K562 (cell line): ENCODE data around the gene MICAL2.

Source experiments
- JUND ChIP-seq, 2 experiments: IDR thresholded peaks; 2 replicates in 1 of 2; 3 replicates in 1 of 2; pipeline ENCODE4 v1.6.1; 2011; ENCODE audit warnings: borderline replicate concordance in 2 of 2, low read depth in 2 of 2, low read length in 2 of 2, improper control_type of control experiment in 1 of 2, missing biosample characterization in 1 of 2, missing genetic modification characterization in 1 of 2, missing genetic modification reagents in 1 of 2
- PCBP2 ChIP-seq: fragments of 200-400 bp; formaldehyde crosslinking; IDR thresholded peaks from 2 replicates; pipeline ENCODE4 v1.6.1; 2018; ENCODE audit warnings: low read length, low read depth, mild to moderate bottlenecking, moderate library complexity; ENCODE audit not compliant: poor library complexity, severe bottlenecking
- TF ChIP-seq, protein P1 (sequence below): conservative IDR thresholded peaks from 2 replicates; pipeline ENCODE4 v1.6.1; 2011; ENCODE audit warnings: low read depth, mild to moderate bottlenecking, low read length; ENCODE audit not compliant: control insufficient read depth
- TF ChIP-seq, protein P2 (sequence below): fragments of 450-650 bp; IDR thresholded peaks from 2 replicates; pipeline ENCODE4 v1.6.1; 2018; ENCODE audit not compliant: partially characterized antibody

DNA sequence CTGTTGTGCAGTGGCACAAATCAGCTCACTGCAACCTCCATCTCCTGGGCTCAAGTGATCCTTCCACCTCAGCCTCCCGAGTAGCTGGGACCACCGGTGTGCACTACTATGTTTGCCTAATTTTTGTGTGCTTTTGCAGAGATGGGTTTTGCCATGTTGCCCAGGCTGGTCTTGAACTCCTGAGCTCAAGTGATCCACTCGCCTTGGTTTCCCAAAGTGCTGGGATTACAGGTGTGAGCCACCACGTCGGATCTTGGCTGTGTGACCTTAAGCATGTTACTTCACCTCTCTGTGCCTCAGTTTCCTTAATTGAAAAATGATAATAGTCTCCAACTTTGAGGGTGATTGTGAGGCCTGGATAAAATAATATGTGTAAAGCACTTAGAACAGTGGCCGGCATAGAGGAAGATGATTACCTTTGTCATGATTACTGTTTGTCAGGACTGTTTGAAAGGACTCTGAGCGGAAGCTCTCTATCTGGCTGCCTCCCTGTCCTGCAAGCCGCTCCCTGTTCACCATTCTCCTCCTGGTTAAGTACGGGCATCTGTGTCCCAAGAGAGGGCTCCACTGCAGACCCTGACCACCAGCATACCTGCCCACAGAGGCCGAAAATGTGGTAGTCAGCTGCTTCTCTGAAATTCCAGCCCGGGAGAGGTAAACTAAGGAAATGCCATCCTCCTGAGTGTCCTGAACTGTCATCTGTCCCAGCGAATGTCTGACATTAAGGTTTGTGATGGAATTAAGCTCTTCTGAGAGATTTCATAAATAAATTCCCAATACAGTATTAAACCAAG is 73.6 kb downstream of the MICAL2 start:
- no peak for TF ChIP-seq JUND (IDR thresholded peaks at IDR 0.05; ENCODE audit: borderline replicate concordance, low read depth, low read length)
- no peak for TF ChIP-seq JUND (tag; IDR thresholded peaks at IDR 0.05; ENCODE audit: borderline replicate concordance, low read depth, low read length)
- TF ChIP-seq PCBP2 = no peak
- TF ChIP-seq, protein P1, sequence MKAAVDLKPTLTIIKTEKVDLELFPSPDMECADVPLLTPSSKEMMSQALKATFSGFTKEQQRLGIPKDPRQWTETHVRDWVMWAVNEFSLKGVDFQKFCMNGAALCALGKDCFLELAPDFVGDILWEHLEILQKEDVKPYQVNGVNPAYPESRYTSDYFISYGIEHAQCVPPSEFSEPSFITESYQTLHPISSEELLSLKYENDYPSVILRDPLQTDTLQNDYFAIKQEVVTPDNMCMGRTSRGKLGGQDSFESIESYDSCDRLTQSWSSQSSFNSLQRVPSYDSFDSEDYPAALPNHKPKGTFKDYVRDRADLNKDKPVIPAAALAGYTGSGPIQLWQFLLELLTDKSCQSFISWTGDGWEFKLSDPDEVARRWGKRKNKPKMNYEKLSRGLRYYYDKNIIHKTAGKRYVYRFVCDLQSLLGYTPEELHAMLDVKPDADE = no peak
- TF ChIP-seq, protein P2, sequence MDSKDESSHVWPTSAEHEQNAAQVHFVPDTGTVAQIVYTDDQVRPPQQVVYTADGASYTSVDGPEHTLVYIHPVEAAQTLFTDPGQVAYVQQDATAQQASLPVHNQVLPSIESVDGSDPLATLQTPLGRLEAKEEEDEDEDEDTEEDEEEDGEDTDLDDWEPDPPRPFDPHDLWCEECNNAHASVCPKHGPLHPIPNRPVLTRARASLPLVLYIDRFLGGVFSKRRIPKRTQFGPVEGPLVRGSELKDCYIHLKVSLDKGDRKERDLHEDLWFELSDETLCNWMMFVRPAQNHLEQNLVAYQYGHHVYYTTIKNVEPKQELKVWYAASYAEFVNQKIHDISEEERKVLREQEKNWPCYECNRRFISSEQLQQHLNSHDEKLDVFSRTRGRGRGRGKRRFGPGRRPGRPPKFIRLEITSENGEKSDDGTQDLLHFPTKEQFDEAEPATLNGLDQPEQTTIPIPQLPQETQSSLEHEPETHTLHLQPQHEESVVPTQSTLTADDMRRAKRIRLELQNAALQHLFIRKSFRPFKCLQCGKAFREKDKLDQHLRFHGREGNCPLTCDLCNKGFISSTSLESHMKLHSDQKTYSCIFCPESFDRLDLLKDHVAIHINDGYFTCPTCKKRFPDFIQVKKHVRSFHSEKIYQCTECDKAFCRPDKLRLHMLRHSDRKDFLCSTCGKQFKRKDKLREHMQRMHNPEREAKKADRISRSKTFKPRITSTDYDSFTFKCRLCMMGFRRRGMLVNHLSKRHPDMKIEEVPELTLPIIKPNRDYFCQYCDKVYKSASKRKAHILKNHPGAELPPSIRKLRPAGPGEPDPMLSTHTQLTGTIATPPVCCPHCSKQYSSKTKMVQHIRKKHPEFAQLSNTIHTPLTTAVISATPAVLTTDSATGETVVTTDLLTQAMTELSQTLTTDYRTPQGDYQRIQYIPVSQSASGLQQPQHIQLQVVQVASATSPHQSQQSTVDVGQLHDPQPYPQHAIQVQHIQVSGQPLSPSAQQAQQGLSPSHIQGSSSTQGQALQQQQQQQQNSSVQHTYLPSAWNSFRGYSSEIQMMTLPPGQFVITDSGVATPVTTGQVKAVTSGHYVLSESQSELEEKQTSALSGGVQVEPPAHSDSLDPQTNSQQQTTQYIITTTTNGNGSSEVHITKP = no peak
